Fibroblast of lung (primary cell): Measurements from ENCODE around the gene PXDC1. TPM values are rescaled to one million over a fixed set of nuclear protein-coding genes. Genes with fewer than 3 reads are reported as not detected.

ENCODE experiments used
- DNase-seq, 2 donors: peaks; one replicate each; pipeline versions ENCODE4 v3.0.0 to v3.0.0-alpha.2; 2010; ENCODE audit warnings: low read depth in 2 of 2
- H2AFZ ChIP-seq: 2 replicates; pipeline ENCODE4 v1.5.1; 2012; ENCODE audit warnings: low read length, control low read depth, inconsistent platforms
- H3K27ac ChIP-seq: 2 replicates; pipeline ENCODE4 v1.5.1; 2011; ENCODE audit warnings: low read length, control low read depth; ENCODE audit not compliant: insufficient read depth
- H3K27me3 ChIP-seq: 2 replicates; pipeline ENCODE4 v1.5.1; 2011; ENCODE audit warnings: mild to moderate bottlenecking, low read length; ENCODE audit not compliant: control insufficient read depth, insufficient read depth
- H3K36me3 ChIP-seq: 2 replicates; pipeline ENCODE4 v1.5.1; 2011; ENCODE audit warnings: low read length; ENCODE audit not compliant: control insufficient read depth, insufficient read depth
- H3K4me1 ChIP-seq: 2 replicates; pipeline ENCODE4 v1.5.1; 2011; ENCODE audit warnings: low read length; ENCODE audit not compliant: control insufficient read depth, insufficient read depth; ENCODE audit errors: extremely low read depth
- H3K4me2 ChIP-seq: 2 replicates; pipeline ENCODE4 v1.5.1; 2011; ENCODE audit warnings: low read length, control low read depth; ENCODE audit not compliant: insufficient read depth; ENCODE audit errors: extremely low read depth
- H3K4me3 ChIP-seq, 4 experiments: fragments of 200-600 bp in 1 of 4; sonication (generic) in 1 of 4; replicated peaks in 1 of 4; 2 replicates each; pipeline ENCODE4 v1.5.1; 2011 to 2016; ENCODE audit warnings: low read length in 4 of 4, low read depth in 3 of 4, mild to moderate bottlenecking in 3 of 4, control low read depth in 2 of 4, inconsistent platforms in 1 of 4, mixed read lengths in 1 of 4; ENCODE audit not compliant: insufficient read depth in 1 of 4; ENCODE audit errors: control extremely low read depth in 1 of 4
- H3K79me2 ChIP-seq: 2 replicates; pipeline ENCODE4 v1.5.1; 2012; ENCODE audit warnings: mild to moderate bottlenecking, low read length, inconsistent platforms; ENCODE audit not compliant: control insufficient read depth, insufficient read depth
- H3K9ac ChIP-seq: 2 replicates; pipeline ENCODE4 v1.5.1; 2011; ENCODE audit warnings: mild to moderate bottlenecking, low read length, control low read depth; ENCODE audit not compliant: insufficient read depth
- H3K9me3 ChIP-seq: 2 replicates; pipeline ENCODE4 v1.5.1; 2012; ENCODE audit warnings: low read depth, low read length; ENCODE audit not compliant: control insufficient read depth, insufficient read depth
- H4K20me1 ChIP-seq: 2 replicates; pipeline ENCODE4 v1.5.1; 2011; ENCODE audit warnings: low read length; ENCODE audit not compliant: control insufficient read depth, insufficient read depth; ENCODE audit errors: extremely low read depth
- EZH2 ChIP-seq: IDR thresholded peaks from 2 replicates; pipeline ENCODE4 v1.5.1; 2012; ENCODE audit warnings: low read length, control low read depth, mild to moderate bottlenecking; ENCODE audit errors: missing control alignments
- polyA plus RNA-seq, 2 donors: library from polyadenylated mRNA; depleted of rRNA in 1 of 2; stranded (reverse) in 1 of 2; unstranded in 1 of 2; fragments of >200 nt; gene quantifications; 2 replicates each; pipeline ENCODE4 v1.2.1, GENCODE V29; 2011 to 2012; ENCODE audit warnings: missing spikeins in 1 of 2
- total RNA-seq: library from RNA; depleted of rRNA; stranded (reverse); fragments of >200 nt; gene quantifications from 2 replicates; pipeline ENCODE4 v1.2.1, GENCODE V29; 2014
- TF ChIP-seq, protein P1 (sequence below), 2 donors: IDR thresholded peaks in 1 of 2; conservative IDR thresholded peaks in 1 of 2; 1 replicate in 1 of 2; 2 replicates in 1 of 2; pipeline ENCODE4 v1.5.1; 2011 to 2012; ENCODE audit warnings: low read length in 2 of 2, control low read depth in 1 of 2, inconsistent platforms in 1 of 2, low read depth in 1 of 2, mild to moderate bottlenecking in 1 of 2

Gene PXDC1
- total and polyA plus RNA-seq, 2 donors (not counting 1 experiment from before 2014, with no cell fraction given) = 30.3 to 52.7 TPM

DNA sequence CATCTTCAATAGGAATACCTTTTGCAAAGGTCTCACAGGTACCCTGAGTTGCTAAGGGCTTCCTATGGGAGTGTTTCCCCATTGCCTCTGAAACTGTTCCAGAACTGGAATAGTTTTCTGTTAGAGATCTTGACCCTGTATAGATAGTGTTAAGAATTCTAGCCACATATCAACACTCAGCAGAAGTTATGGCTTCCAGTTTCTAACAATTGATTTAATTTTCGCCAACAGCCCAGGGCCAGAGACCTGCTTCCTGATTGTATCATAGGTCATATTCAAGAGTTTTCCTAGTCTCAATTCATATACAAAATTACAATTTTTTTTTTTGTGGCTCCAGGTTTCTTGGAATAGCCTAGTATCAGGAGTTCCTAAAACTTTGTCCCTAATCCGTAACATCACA is 61.0 kb downstream of the PXDC1 start:
- no peaks in the 10 kb centered on the region for H3K9me3 ChIP-seq
- no peak overlapping the region for H3K9ac ChIP-seq
- no peaks in the 10 kb centered on the region for H3K27me3 ChIP-seq
- no peak overlapping the region for H3K4me2 ChIP-seq
- no peak for TF ChIP-seq EZH2
- TF ChIP-seq, protein P1, sequence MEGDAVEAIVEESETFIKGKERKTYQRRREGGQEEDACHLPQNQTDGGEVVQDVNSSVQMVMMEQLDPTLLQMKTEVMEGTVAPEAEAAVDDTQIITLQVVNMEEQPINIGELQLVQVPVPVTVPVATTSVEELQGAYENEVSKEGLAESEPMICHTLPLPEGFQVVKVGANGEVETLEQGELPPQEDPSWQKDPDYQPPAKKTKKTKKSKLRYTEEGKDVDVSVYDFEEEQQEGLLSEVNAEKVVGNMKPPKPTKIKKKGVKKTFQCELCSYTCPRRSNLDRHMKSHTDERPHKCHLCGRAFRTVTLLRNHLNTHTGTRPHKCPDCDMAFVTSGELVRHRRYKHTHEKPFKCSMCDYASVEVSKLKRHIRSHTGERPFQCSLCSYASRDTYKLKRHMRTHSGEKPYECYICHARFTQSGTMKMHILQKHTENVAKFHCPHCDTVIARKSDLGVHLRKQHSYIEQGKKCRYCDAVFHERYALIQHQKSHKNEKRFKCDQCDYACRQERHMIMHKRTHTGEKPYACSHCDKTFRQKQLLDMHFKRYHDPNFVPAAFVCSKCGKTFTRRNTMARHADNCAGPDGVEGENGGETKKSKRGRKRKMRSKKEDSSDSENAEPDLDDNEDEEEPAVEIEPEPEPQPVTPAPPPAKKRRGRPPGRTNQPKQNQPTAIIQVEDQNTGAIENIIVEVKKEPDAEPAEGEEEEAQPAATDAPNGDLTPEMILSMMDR (conservative IDR thresholded peaks at IDR 0.05 in 1 of 2, IDR thresholded peaks at IDR 0.05 in 1 of 2; ENCODE audit: low read depth in 1 of 2, low read length in 2 of 2) = no peak
- no peak overlapping the region for H2AFZ ChIP-seq
- H3K36me3 ChIP-seq = no peaks in the 10 kb centered on the region
- H3K27ac ChIP-seq = no peak overlapping the region
- no peak for DNase-seq
- H3K4me1 ChIP-seq = no peaks in the 10 kb centered on the region
- no peaks in the 10 kb centered on the region for H3K79me2 ChIP-seq
- no peaks in the 10 kb centered on the region for H4K20me1 ChIP-seq
- H3K4me3 ChIP-seq = no peak overlapping the region

DNA sequence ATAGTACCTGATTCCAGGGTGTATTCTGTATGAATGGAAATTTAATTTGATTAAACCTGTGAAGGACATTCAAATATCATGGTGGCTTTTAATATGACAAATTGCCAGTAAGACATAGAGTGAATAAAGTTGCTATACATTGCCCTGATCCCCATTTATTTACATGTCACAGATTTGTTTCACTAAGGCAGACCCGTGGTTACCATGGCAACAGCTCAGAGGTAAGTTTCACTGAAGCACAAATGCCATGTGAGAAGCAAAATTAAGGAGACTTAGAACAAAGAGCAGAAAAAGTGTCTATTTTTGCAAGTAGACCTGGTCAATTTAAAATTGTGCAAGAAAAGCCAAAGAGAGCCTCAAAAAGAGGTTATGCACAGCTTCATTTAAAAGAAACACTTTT is 63.7 kb downstream of the PXDC1 start:
- H3K4me1 ChIP-seq = no peaks in the 10 kb centered on the region
- H3K4me3 ChIP-seq = no peak overlapping the region
- no peaks in the 10 kb centered on the region for H4K20me1 ChIP-seq
- H3K9me3 ChIP-seq = no peaks in the 10 kb centered on the region
- H3K27ac ChIP-seq = no peak overlapping the region
- no peaks in the 10 kb centered on the region for H3K36me3 ChIP-seq
- no peaks in the 10 kb centered on the region for H3K27me3 ChIP-seq
- H3K4me2 ChIP-seq = no peak overlapping the region
- H2AFZ ChIP-seq = no peak overlapping the region
- H3K9ac ChIP-seq = no peak overlapping the region
- no peaks in the 10 kb centered on the region for H3K79me2 ChIP-seq
- no peak for TF ChIP-seq EZH2
- TF ChIP-seq, protein P1 (conservative IDR thresholded peaks at IDR 0.05 in 1 of 2, IDR thresholded peaks at IDR 0.05 in 1 of 2; ENCODE audit: low read depth in 1 of 2, low read length in 2 of 2) = no peak
- no peak for DNase-seq

DNA sequence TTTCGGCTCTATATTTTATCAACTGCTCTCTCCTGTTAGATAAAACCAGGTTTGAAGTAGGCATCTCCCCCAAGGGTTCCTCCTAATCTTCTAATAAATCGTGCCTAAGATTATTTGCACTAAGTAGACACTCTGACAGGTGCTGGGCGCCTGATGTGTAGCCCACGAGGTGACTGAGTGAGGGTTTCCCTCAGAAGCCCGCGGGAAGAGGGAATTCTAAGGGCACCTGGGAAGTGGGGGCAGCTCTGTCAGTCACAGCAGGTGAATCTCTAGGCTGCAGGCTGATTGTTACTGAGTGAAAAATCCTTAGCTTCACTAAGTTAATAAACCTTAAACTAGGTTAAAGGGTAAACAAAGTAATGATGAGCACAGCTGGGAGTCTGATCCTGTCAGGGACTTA is 68.2 kb downstream of the PXDC1 start:
- TF ChIP-seq, protein P1 (conservative IDR thresholded peaks at IDR 0.05 in 1 of 2, IDR thresholded peaks at IDR 0.05 in 1 of 2; ENCODE audit: low read depth in 1 of 2, low read length in 2 of 2) = no peak
- TF ChIP-seq EZH2 = no peak
- Histone ChIP-seq H3K36me3 (no peaks in the 10 kb centered on the region), H3K9ac (no peak overlapping the region), H3K4me1 (no peaks in the 10 kb centered on the region), H3K27me3 (peaks cover 3% of the 10 kb centered on the region), H4K20me1 (no peaks in the 10 kb centered on the region), H3K4me2 (no peak overlapping the region), H3K4me3 (no peak overlapping the region), H3K27ac (no peak overlapping the region), H3K79me2 (no peaks in the 10 kb centered on the region), H2AFZ (no peak overlapping the region), H3K9me3 (no peaks in the 10 kb centered on the region)
- no peak for DNase-seq
